K562 (cell line): ENCODE data around the gene OCA2.

Experiments
- BCLAF1 ChIP-seq, 2 experiments: fragments of 450-650 bp in 1 of 2; IDR thresholded peaks; 2 replicates each; pipeline ENCODE4 v1.6.1; 2011 to 2017; ENCODE audit warnings: low read depth in 2 of 2, antibody characterized with exemption in 1 of 2, borderline replicate concordance in 1 of 2, low read length in 1 of 2, mild to moderate bottlenecking in 1 of 2, mixed read lengths in 1 of 2; ENCODE audit not compliant: control insufficient read depth in 1 of 2
- BRD4 ChIP-seq: fragments of 200-600 bp; sonication (generic); IDR thresholded peaks from 2 replicates; pipeline ENCODE4 v1.6.1; 2017; ENCODE audit warnings: inconsistent platforms
- CTCF ChIP-seq, 3 experiments: IDR thresholded peaks in 2 of 3; conservative IDR thresholded peaks in 1 of 3; 2 replicates each; pipeline ENCODE4 v1.5.1; 2011 to 2012; ENCODE audit warnings: low read length in 3 of 3, mild to moderate bottlenecking in 3 of 3, control low read depth in 2 of 3, improper control_type of control experiment in 1 of 3, inconsistent platforms in 1 of 3, low read depth in 1 of 3, mixed read lengths in 1 of 3, moderate library complexity in 1 of 3; ENCODE audit not compliant: insufficient read depth in 2 of 3
- NFE2L1 ChIP-seq: fragments of 450-650 bp; IDR thresholded peaks from 2 replicates; pipeline ENCODE4 v1.6.1; 2016; ENCODE audit warnings: missing genetic modification characterization, low read depth, mild to moderate bottlenecking, missing compliant biosample characterization, moderate library complexity, borderline replicate concordance
- PHB2 ChIP-seq: fragments of 450-650 bp; IDR thresholded peaks from 2 replicates; pipeline ENCODE4 v1.6.1; 2017; ENCODE audit warnings: low read depth
- RFX1 ChIP-seq: fragments of 450-650 bp; IDR thresholded peaks from 2 replicates; pipeline ENCODE4 v1.6.1; 2016; ENCODE audit warnings: mild to moderate bottlenecking, moderate library complexity
- SRF ChIP-seq, 2 experiments: fragments of 250-450, 450-650 bp in 1 of 2; sonication (Bioruptor Pico) in 1 of 2; sonication (generic) in 1 of 2; formaldehyde crosslinking; IDR thresholded peaks; 2 replicates each; pipeline versions ENCODE4 v1.5.0 to v1.5.1; 2020 to 2022; ENCODE audit warnings: mild to moderate bottlenecking in 1 of 2, missing genetic modification reagents in 1 of 2
- TBL1XR1 ChIP-seq, 2 experiments: IDR thresholded peaks; 2 replicates each; pipeline ENCODE4 v1.6.1; 2012; ENCODE audit warnings: improper control_type of control experiment in 2 of 2, low read length in 2 of 2, mild to moderate bottlenecking in 1 of 2
- U2AF1 ChIP-seq: fragments of 200-400 bp; formaldehyde crosslinking; optimal IDR thresholded peaks from 2 replicates; pipeline ENCODE3; 2017; ENCODE audit warnings: mild to moderate bottlenecking, low read depth, low read length, moderate library complexity

GRCh38 chr15:28012231-28012630, 86.9 kb downstream of the OCA2 start:
- TF ChIP-seq U2AF1 (no peak), BCLAF1 (IDR thresholded peaks at IDR 0.05; ENCODE audit: borderline replicate concordance in 1 of 2, control insufficient read depth in 1 of 2, low read depth in 2 of 2, low read length in 1 of 2) (no peak), SRF (CRISPR knock-in tag; IDR thresholded peaks at IDR 0.05) (no peak), PHB2 (no peak), NFE2L1 (tag) (no peak), RFX1 (no peak), TBL1XR1 (IDR thresholded peaks at IDR 0.05; ENCODE audit: low read length in 2 of 2) (no peak), CTCF (IDR thresholded peaks at IDR 0.05 in 2 of 3, conservative IDR thresholded peaks at IDR 0.05 in 1 of 3; ENCODE audit: insufficient read depth in 2 of 3, low read depth in 1 of 3, low read length in 3 of 3) (no peak), BRD4 (no peak)
